Neural progenitor cell (in vitro differentiated cells): ENCODE data around the gene ARHGAP23.

ENCODE experiments used
- CTCF ChIP-seq: fragments of 200-600 bp; sonication (generic); IDR thresholded peaks from 2 replicates; pipeline ENCODE4 v1.5.1; 2017; ENCODE audit warnings: antibody characterized with exemption, mild to moderate bottlenecking
- EZH2 ChIP-seq: fragments of 200-600 bp; sonication (generic); IDR thresholded peaks from 2 replicates; pipeline ENCODE4 v1.6.1; 2017; ENCODE audit warnings: antibody characterized with exemption, mild to moderate bottlenecking, moderate library complexity
- EZH2phosphoT487 ChIP-seq: fragments of 200-600 bp; sonication (generic); IDR thresholded peaks from 2 replicates; pipeline ENCODE4 v1.6.1; 2017; ENCODE audit warnings: antibody characterized with exemption

GRCh38 chr17:38536661-38537060 lies 108.4 kb downstream of the ARHGAP23 start:
- TF ChIP-seq EZH2phosphoT487: no peak
- no peak for TF ChIP-seq CTCF
- no peak for TF ChIP-seq EZH2
